ENCODE results near the gene SOX5. TPM values are rescaled to one million over a fixed set of nuclear protein-coding genes. Genes with fewer than 3 reads are reported as not detected.

The SOX5 gene
- total RNA-seq, 1 donor from 2014 or later, result 20.1 TPM

DNA sequence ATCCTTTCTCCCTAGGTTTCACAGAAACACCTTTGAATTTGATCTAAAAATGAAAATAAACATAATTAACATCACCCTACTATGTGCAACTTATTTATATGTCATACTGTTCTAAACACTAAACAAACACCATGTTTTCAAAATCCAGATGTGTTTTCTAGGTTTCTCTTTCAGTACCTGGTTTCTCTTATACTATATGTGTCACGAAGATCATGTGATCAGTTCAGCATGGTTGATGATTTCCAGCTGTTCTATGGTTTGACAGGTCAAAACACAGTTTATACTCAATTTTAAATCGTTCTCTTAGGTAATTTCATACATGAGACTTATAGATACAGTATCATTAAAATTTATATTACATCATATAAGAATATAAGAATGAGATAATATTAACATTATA, 373.1 kb downstream of the SOX5 start:
- H3K27me3 ChIP-seq, result no peaks in the 10 kb centered on the region
- H3K36me3 ChIP-seq, result no peaks in the 10 kb centered on the region
- no peak overlapping the region for H3K4me3 ChIP-seq
- H3K27ac ChIP-seq, result no peak overlapping the region
- ATAC-seq, result no peak
- no peaks in the 10 kb centered on the region for H3K4me1 ChIP-seq
- intact Hi-C loops (cut with DNase I), result no loop called here
- H3K9me3 ChIP-seq, result no peaks in the 10 kb centered on the region
- TF ChIP-seq, protein P1, sequence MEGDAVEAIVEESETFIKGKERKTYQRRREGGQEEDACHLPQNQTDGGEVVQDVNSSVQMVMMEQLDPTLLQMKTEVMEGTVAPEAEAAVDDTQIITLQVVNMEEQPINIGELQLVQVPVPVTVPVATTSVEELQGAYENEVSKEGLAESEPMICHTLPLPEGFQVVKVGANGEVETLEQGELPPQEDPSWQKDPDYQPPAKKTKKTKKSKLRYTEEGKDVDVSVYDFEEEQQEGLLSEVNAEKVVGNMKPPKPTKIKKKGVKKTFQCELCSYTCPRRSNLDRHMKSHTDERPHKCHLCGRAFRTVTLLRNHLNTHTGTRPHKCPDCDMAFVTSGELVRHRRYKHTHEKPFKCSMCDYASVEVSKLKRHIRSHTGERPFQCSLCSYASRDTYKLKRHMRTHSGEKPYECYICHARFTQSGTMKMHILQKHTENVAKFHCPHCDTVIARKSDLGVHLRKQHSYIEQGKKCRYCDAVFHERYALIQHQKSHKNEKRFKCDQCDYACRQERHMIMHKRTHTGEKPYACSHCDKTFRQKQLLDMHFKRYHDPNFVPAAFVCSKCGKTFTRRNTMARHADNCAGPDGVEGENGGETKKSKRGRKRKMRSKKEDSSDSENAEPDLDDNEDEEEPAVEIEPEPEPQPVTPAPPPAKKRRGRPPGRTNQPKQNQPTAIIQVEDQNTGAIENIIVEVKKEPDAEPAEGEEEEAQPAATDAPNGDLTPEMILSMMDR (IDR thresholded peaks at IDR 0.05), result no peak
- DNase-seq, result no peak

DNA sequence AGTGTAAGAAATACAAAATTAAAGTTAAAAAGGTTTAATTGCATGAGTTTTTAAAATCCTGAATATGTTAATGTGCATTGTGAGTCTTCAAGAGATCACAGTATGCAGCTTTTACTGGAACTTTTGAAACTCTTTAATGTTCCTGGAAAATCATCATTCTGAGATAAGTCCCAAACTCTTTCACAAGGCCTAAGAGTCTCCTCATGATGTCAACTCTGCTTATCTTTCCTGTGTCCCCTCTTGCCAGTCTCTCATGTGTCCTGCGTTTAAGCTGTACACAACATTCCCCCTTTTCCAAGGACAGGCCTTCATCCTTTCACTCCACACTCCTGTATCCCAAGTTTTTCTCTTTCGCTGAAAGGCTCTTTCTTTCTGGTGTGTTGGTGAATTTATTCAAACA, 380.1 kb downstream of the SOX5 start:
- no peak for ATAC-seq
- no peaks in the 10 kb centered on the region for H3K27me3 ChIP-seq
- no peaks in the 10 kb centered on the region for H3K9me3 ChIP-seq
- DNase-seq, result no peak
- no peak overlapping the region for H3K4me3 ChIP-seq
- TF ChIP-seq, protein P1 (IDR thresholded peaks at IDR 0.05), result no peak
- no peak overlapping the region for H3K27ac ChIP-seq
- intact Hi-C loops (cut with DNase I), result no loop called here
- H3K36me3 ChIP-seq, result no peaks in the 10 kb centered on the region
- H3K4me1 ChIP-seq, result no peaks in the 10 kb centered on the region

DNA sequence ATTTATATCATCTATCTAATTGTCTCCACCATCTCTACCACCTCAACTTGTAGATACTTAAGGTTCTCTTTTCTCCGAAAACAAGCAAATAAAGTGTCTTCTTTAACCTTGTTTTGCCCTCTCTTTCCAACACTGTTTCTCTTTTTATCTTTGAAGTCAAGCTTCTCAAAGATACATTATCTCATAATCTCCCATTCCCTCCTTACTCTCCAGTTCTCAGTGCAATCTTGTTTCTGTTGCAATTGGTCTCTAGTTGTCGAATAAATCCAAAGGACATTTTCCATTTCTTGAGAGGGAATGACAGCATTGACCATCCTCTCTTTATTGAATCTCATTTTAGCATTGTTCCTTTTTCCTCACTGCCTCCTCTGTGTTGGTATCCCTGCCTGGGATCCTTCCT, 383.3 kb downstream of the SOX5 start:
- intact Hi-C loops (cut with DNase I), result no loop called here
- Histone ChIP-seq H3K27me3 (no peaks in the 10 kb centered on the region), H3K27ac (no peak overlapping the region), H3K4me1 (no peaks in the 10 kb centered on the region), H3K36me3 (no peaks in the 10 kb centered on the region), H3K4me3 (no peak overlapping the region), H3K9me3 (no peaks in the 10 kb centered on the region)
- no peak for DNase-seq
- TF ChIP-seq, protein P1 (IDR thresholded peaks at IDR 0.05), result no peak
- no peak for ATAC-seq

DNA sequence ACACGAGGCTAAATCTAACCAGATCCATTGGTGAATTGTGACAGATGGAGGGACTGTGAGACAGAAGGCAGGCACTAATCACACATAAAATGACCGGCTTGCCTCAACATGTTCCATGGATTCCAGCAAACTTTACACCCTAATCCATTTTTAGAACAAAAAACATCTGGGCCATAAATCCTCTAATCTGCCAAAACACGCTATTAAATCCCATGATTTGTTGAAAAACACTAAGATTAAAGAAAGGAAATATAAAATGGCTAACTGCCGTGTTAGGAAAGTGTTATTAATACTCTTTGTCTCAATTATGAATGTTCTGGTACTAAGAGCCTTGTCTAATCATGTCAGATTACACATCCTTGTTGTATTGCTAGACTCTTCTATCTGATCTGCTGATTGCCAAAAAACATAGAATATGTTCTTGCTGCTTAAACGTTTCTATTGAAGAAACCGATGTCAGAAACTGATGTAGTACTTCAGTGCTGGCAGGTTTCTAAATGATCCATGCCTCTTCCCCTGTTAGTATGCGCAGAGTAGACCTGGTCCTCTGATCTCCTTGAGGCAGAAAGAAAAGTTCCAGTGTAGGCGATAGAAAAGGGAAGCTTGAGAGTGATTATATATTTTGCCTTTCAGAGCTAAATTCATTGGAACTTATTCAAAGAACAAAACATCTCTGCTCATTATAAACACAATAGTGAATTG, 384.9 kb downstream of the SOX5 start:
- intact Hi-C loops (cut with DNase I), result no loop called here
- H3K4me1 ChIP-seq, result no peaks in the 10 kb centered on the region
- TF ChIP-seq, protein P1 (IDR thresholded peaks at IDR 0.05), result no peak
- no peaks in the 10 kb centered on the region for H3K36me3 ChIP-seq
- no peak for DNase-seq
- no peak for ATAC-seq
- no peaks in the 10 kb centered on the region for H3K27me3 ChIP-seq
- H3K4me3 ChIP-seq, result no peak overlapping the region
- H3K9me3 ChIP-seq, result no peaks in the 10 kb centered on the region
- no peak overlapping the region for H3K27ac ChIP-seq

DNA sequence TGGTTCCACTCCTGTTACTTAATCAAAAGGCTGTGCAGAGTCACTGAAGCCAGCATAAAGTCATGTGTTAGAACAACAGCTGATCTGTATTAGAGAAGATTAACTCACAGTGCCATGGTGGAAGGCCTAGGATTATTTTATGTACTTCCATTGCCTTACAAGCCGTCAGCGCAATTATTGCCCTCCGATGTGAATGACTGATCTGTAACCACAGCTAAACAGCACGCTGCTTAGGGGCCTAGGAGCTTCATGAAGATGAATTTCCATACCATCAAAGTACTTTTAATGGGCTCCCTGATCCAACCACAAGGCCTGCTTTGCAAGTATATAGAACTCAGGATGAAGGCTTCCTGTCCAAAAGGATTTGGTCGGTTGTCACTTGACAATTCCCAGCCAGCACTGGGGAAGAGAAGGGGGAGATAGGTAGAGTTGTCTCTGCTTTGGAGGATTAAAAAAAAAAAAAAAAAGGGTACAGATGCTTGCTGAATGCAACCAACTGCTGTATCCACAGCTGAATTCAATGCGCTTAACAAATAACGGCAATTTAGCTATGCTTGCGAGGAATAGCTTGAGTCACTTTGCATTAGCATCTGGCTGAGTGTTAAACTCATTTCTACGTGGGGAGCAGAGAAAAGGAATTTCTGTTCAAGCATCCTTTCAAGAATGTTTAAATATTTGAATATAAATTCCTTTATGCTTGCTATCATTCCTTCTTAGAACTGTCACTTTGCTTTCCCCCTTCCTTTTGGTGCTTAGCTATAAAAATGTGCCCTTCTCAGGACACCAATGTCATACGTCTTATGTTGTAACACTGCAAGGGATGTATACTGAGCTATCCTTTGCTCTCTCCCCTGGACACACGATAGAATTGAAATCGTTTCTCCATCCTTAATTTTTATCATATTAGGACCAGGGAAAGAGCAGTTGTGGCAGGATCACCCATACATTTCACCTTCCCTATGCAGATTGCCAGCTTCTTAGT, 387.8 kb downstream of the SOX5 start:
- Histone ChIP-seq H3K27me3 (no peaks in the 10 kb centered on the region), H3K4me1 (no peaks in the 10 kb centered on the region), H3K27ac (no peak overlapping the region), H3K36me3 (no peaks in the 10 kb centered on the region), H3K9me3 (no peaks in the 10 kb centered on the region), H3K4me3 (no peak overlapping the region)
- no peak for DNase-seq
- no peak for ATAC-seq
- TF ChIP-seq, protein P1 (IDR thresholded peaks at IDR 0.05), result no peak
- intact Hi-C loops (cut with DNase I), result no loop called here

All from upper lobe of right lung (tissue), 1 donor.